ENCODE results near the gene KDELR3. TPM values are rescaled to one million over a fixed set of nuclear protein-coding genes. Genes with fewer than 3 reads are reported as not detected.

Gene KDELR3
- total and polyA plus RNA-seq, 2 of the 8 experiments (the other 6 are each of a cell fraction or from before 2014, with no cell fraction given) = 7.9 to 13.0 TPM

DNA sequence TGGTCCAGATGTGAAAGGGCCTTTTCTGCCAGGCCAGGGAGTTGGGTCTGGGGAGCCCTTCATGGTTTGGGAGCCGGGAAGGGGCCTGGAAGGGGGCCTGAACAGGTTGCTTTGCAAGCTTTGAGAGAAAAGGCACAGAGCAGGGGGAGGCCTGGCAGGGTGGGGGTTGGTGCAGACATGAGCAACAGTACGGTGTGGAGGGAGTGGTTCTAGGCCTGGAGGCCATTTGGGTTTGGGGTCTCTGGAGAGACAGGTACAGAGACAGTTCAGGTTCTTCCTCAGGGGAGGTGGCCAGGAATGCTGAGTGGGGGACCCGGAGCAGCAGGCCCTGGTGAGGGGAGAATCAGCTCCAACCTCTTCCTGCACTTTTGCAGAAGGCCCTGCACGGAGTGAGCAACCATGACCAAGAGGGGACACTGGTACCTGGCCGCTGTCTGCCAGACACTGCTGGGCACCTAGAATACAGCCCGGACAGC lies 1.4 kb downstream of the KDELR3 start:
- Histone ChIP-seq H4K91ac (replicated peaks; ENCODE audit: insufficient read length, low read length) (no peak overlapping the region), H3K9ac (replicated peaks in 1 of 4; ENCODE audit: extremely low read depth in 1 of 4, low read depth in 3 of 4, low read length in 3 of 4) (no peak overlapping the region), H4K20me1 (replicated peaks in 1 of 2; ENCODE audit: control insufficient read depth in 1 of 2, insufficient read depth in 2 of 2, low read length in 2 of 2) (no peaks in the 10 kb centered on the region), H2AK5ac (ENCODE audit: low read depth, low read length) (no peak overlapping the region), H3K4ac (replicated peaks; ENCODE audit: insufficient read length, low read depth, low read length) (no peak overlapping the region), H2BK15ac (ENCODE audit: low read length) (no peak overlapping the region), H3K23ac (ENCODE audit: insufficient read length) (no peak overlapping the region), H3K36me3 (ENCODE audit: control insufficient read depth in 2 of 4, insufficient read depth in 4 of 4, low read length in 3 of 4) (no peaks in the 10 kb centered on the region), H2BK120ac (replicated peaks; ENCODE audit: low read depth, low read length) (no peak overlapping the region), H3K18ac (ENCODE audit: extremely low read depth, low read length) (no peak overlapping the region), H2BK12ac (ENCODE audit: low read depth, low read length) (no peak overlapping the region), H3K56ac (replicated peaks; ENCODE audit: insufficient read length, low read depth, low read length) (no peak overlapping the region), H2BK5ac (ENCODE audit: low read depth, low read length) (no peak overlapping the region), H3K14ac (ENCODE audit: insufficient read length) (no peak overlapping the region), H3K27me3 (replicated peaks in 1 of 4; ENCODE audit: control insufficient read depth in 3 of 4, extremely low read depth in 1 of 4, insufficient read depth in 3 of 4, low read length in 3 of 4) (peaks cover 0 to 24% (median 12%) of the 10 kb centered on the region in 4 experiments; a peak in 6 of 7 replicates), H4K5ac (ENCODE audit: insufficient read length, low read depth, low read length) (no peak overlapping the region), H3K79me1 (ENCODE audit: low read depth, low read length) (no peaks in the 10 kb centered on the region), H3K4me3 (ENCODE audit: extremely low read depth in 1 of 4, insufficient read depth in 2 of 4, low read depth in 3 of 4, low read length in 4 of 4) (no peak overlapping the region), H3K4me2 (ENCODE audit: insufficient read depth in 1 of 2, low read depth in 2 of 2, low read length in 2 of 2) (no peak overlapping the region), H3K27ac (ENCODE audit: low read depth, low read length) (no peak overlapping the region), H3K79me2 (ENCODE audit: control insufficient read depth in 1 of 2, insufficient read depth in 2 of 2, low read length in 2 of 2) (no peaks in the 10 kb centered on the region), H3K9me3 (ENCODE audit: insufficient read depth in 2 of 2, low read depth in 1 of 2, low read length in 1 of 2) (no peaks in the 10 kb centered on the region), H3K4me1 (replicated peaks in 1 of 4; ENCODE audit: control insufficient read depth in 3 of 4, insufficient read depth in 4 of 4, low read length in 3 of 4) (peaks cover 0 to 9% (median 6%) of the 10 kb centered on the region in 4 experiments; a peak in 5 of 7 replicates), H3K23me2 (ENCODE audit: low read depth, low read length) (peaks cover 9% of the 10 kb centered on the region; the same call in 1 of the 2 replicates), H2BK20ac (ENCODE audit: low read length) (no peak overlapping the region), H2AFZ (ENCODE audit: low read length) (no peak overlapping the region), H4K8ac (ENCODE audit: extremely low read depth, insufficient read depth, low read length) (no peak overlapping the region)
- DNase-seq (ENCODE audit: low read depth in 1 of 2, low spot score in 2 of 2) (no peak), FAIRE-seq (no peak)
- CTCF ChIA-PET (ENCODE audit: partially characterized antibody) = interaction anchor here (1.1 to 2.6 kb wide), 8 partner anchors 8 to 102 kb away, joined by 3 to 11 read pairs (median 6); no protein-coding TSS in a partner anchor
- POLR2A ChIA-PET (ENCODE audit: partially characterized antibody) = interaction anchor here (1.6 to 40.8 kb wide), 3 partner anchors 9 to 20 kb away, joined by 5 to 1102 read pairs (median 5); no protein-coding TSS in a partner anchor
- WGBS, 2 experiments (ENCODE audit: extremely low coverage in 1 of 2, insufficient coverage in 1 of 2, insufficient read length in 1 of 2, insufficient replicate concordance in 2 of 2, low coverage in 1 of 2, low lambda C conversion rate in 2 of 2, missing lambda C conversion rate in 1 of 2) = 97% methylated on average over 6 of the region's 6 CpGs; no CpG with 5 or more reads in 1 of the 2 experiments
- TF ChIP-seq, protein P1, sequence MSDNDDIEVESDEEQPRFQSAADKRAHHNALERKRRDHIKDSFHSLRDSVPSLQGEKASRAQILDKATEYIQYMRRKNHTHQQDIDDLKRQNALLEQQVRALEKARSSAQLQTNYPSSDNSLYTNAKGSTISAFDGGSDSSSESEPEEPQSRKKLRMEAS (IDR thresholded peaks at IDR 0.05) = no peak
- TF ChIP-seq PHF8 (conservative IDR thresholded peaks at IDR 0.05; ENCODE audit: low read depth, low read length) (no peak), KDM5A (IDR thresholded peaks at IDR 0.05; ENCODE audit: low read length) (no peak), RFX5 (IDR thresholded peaks at IDR 0.05; ENCODE audit: borderline replicate concordance, low read depth, low read length) (no peak), SP1 (IDR thresholded peaks at IDR 0.05; ENCODE audit: low read depth, low read length) (no peak), KDM4A (IDR thresholded peaks at IDR 0.05; ENCODE audit: low read depth, low read length, severe bottlenecking) (no peak), SAP30 (IDR thresholded peaks at IDR 0.05; ENCODE audit: insufficient read depth, insufficient replicate concordance, low read length) (no peak), BCL11A (IDR thresholded peaks at IDR 0.05; ENCODE audit: low read depth in 2 of 2, low read length in 2 of 2) (no peak), SRF (IDR thresholded peaks at IDR 0.05; ENCODE audit: low read depth, low read length) (no peak), HDAC2 (IDR thresholded peaks at IDR 0.05; ENCODE audit: borderline replicate concordance in 1 of 2, low read depth in 2 of 2, low read length in 2 of 2) (no peak), RBBP5 (IDR thresholded peaks at IDR 0.05; ENCODE audit: borderline replicate concordance, low read depth, low read length) (no peak), RNF2 (IDR thresholded peaks at IDR 0.05; ENCODE audit: borderline replicate concordance, low read depth, low read length, missing control alignments, poor library complexity, severe bottlenecking) (no peak)
